Measurements from ENCODE around the gene TPP2. TPM values are rescaled to one million over a fixed set of nuclear protein-coding genes. Genes with fewer than 3 reads are reported as not detected.

TPP2 gene
- total RNA-seq, 1 experiment from 2014 or later = 36.7 TPM

DNA sequence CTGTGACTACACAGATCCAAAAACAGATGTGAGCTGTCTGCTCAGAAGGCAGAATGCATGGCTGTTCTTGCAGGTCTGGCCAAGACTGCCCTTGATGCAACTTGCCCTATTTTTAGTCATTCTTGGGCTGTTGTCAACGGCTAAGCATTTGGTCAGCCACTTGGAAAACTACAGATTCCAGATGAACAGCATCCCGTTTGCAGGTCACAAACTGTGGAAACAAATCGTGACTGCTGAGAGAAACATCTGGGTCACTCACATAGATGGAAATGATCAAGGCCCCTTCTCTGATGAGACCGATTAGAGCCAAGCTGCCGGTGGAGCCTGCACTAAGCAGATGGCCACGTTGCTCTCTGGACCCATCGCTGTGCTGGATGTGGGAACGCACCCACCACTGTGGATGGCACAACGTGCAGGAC is 113.5 kb downstream of the TPP2 start:
- no peaks in the 10 kb centered on the region for H3K36me3 ChIP-seq (ENCODE audit: control insufficient read depth in 1 of 2, insufficient read depth in 2 of 2, low read length in 2 of 2)
- ATAC-seq = no peak
- no peak overlapping the region for H3K9ac ChIP-seq (ENCODE audit: low read length)
- RAD21 ChIA-PET (ENCODE audit: low non-redundant PET in 1 of 2, low total read pairs in 2 of 2, uncharacterized antibody in 2 of 2, unreplicated experiment in 2 of 2) = no interaction called here
- H3K79me2 ChIP-seq (ENCODE audit: insufficient read depth, low read length) = no peaks in the 10 kb centered on the region
- H3K9me3 ChIP-seq (ENCODE audit: control insufficient read depth in 1 of 2, insufficient read depth in 1 of 2, low read depth in 1 of 2, low read length in 2 of 2) = no peaks in the 10 kb centered on the region
- intact Hi-C loops (cut with micrococcal nuclease) = no loop called here
- no TSS peak for BruUV-seq (replicated peaks)
- H3K4me1 ChIP-seq (ENCODE audit: control insufficient read depth in 1 of 2, insufficient read depth in 2 of 2, low read length in 2 of 2) = peaks cover 7 to 9% of the 10 kb centered on the region in 2 experiments; a peak in 3 of 4 replicates
- DNase-seq (ENCODE audit: low read depth, low spot score) = no peak
- no peaks in the 10 kb centered on the region for H4K20me1 ChIP-seq (ENCODE audit: insufficient read depth)
- no peaks in the 10 kb centered on the region for H3K27me3 ChIP-seq (ENCODE audit: insufficient read depth, low read length)
- H3K9me2 ChIP-seq (ENCODE audit: insufficient read depth) = no peaks in the 10 kb centered on the region
- CTCF ChIA-PET = no interaction called here
- no peak for TF ChIP-seq ZFX (IDR thresholded peaks at IDR 0.05)
- no peak for TF ChIP-seq TCF7L2 (IDR thresholded peaks at IDR 0.05; ENCODE audit: borderline replicate concordance, extremely low read depth, insufficient read depth, insufficient read length)
- TF ChIP-seq EZH2 (IDR thresholded peaks at IDR 0.05) = no peak
- TF ChIP-seq, protein P1, sequence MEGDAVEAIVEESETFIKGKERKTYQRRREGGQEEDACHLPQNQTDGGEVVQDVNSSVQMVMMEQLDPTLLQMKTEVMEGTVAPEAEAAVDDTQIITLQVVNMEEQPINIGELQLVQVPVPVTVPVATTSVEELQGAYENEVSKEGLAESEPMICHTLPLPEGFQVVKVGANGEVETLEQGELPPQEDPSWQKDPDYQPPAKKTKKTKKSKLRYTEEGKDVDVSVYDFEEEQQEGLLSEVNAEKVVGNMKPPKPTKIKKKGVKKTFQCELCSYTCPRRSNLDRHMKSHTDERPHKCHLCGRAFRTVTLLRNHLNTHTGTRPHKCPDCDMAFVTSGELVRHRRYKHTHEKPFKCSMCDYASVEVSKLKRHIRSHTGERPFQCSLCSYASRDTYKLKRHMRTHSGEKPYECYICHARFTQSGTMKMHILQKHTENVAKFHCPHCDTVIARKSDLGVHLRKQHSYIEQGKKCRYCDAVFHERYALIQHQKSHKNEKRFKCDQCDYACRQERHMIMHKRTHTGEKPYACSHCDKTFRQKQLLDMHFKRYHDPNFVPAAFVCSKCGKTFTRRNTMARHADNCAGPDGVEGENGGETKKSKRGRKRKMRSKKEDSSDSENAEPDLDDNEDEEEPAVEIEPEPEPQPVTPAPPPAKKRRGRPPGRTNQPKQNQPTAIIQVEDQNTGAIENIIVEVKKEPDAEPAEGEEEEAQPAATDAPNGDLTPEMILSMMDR (IDR thresholded peaks at IDR 0.05 in 2 of 3, conservative IDR thresholded peaks at IDR 0.05 in 1 of 3; ENCODE audit: borderline replicate concordance in 1 of 3, insufficient read depth in 1 of 3, low read depth in 2 of 3, low read length in 2 of 3) = no peak
- no peak for TF ChIP-seq SP1 (IDR thresholded peaks at IDR 0.05; ENCODE audit: low read depth)
- TF ChIP-seq, protein P2, sequence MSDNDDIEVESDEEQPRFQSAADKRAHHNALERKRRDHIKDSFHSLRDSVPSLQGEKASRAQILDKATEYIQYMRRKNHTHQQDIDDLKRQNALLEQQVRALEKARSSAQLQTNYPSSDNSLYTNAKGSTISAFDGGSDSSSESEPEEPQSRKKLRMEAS (IDR thresholded peaks at IDR 0.05) = no peak
- TF ChIP-seq, protein P3, sequence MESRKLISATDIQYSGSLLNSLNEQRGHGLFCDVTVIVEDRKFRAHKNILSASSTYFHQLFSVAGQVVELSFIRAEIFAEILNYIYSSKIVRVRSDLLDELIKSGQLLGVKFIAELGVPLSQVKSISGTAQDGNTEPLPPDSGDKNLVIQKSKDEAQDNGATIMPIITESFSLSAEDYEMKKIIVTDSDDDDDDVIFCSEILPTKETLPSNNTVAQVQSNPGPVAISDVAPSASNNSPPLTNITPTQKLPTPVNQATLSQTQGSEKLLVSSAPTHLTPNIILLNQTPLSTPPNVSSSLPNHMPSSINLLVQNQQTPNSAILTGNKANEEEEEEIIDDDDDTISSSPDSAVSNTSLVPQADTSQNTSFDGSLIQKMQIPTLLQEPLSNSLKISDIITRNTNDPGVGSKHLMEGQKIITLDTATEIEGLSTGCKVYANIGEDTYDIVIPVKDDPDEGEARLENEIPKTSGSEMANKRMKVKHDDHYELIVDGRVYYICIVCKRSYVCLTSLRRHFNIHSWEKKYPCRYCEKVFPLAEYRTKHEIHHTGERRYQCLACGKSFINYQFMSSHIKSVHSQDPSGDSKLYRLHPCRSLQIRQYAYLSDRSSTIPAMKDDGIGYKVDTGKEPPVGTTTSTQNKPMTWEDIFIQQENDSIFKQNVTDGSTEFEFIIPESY (IDR thresholded peaks at IDR 0.05; ENCODE audit: extremely low read depth, insufficient replicate concordance, low read length) = no peak
- TF ChIP-seq RAD21 (IDR thresholded peaks at IDR 0.05; ENCODE audit: low read depth) = no peak
- TF ChIP-seq SRF (IDR thresholded peaks at IDR 0.05; ENCODE audit: low read depth) = no peak
- H3K4me3 ChIP-seq (replicated peaks in 1 of 2; ENCODE audit: low read depth in 1 of 2, low read length in 2 of 2) = no peak overlapping the region
- no peak overlapping the region for H3K27ac ChIP-seq (ENCODE audit: low read depth, low read length)
- POLR2A ChIA-PET = no interaction called here
- H3K4me2 ChIP-seq (ENCODE audit: low read length) = no peak overlapping the region
- H2AFZ ChIP-seq (ENCODE audit: low read depth, low read length, poor library complexity, severe bottlenecking) = no peak overlapping the region
